SU-DHL-6 (cell line): ENCODE measurements around the gene TADA3.

ENCODE experiments used
- CTCF ChIP-seq: fragments of 200-600 bp; sonication (generic); IDR thresholded peaks from one replicate; pipeline ENCODE4 v1.5.1; 2017; ENCODE audit warnings: antibody characterized with exemption, mild to moderate bottlenecking, low read length, moderate library complexity; ENCODE audit not compliant: insufficient read depth, poor library complexity, severe bottlenecking
- EZH2phosphoT487 ChIP-seq: fragments of 200-600 bp; sonication (generic), shearing (Covaris generic); conservative IDR thresholded peaks from 2 replicates; pipeline ENCODE4 v1.6.1; 2018; ENCODE audit warnings: mild to moderate bottlenecking, antibody characterized with exemption, low read length, moderate library complexity, mixed read lengths

GRCh38 chr3:9784965-9785364, 7.3 kb downstream of the TADA3 start:
- no peak for TF ChIP-seq CTCF
- no peak for TF ChIP-seq EZH2phosphoT487
